ENCODE data around the gene GRIN2D.

The GRIN2D gene

DNA sequence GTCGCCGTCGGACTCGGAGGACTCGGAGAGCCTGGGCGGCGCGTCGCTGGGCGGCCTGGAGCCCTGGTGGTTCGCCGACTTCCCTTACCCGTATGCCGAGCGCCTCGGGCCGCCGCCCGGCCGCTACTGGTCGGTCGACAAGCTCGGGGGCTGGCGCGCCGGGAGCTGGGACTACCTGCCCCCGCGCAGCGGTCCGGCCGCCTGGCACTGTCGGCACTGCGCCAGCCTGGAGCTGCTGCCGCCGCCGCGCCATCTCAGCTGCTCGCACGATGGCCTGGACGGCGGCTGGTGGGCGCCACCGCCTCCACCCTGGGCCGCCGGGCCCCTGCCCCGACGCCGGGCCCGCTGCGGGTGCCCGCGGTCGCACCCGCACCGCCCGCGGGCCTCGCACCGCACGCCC is 49.8 kb downstream of the GRIN2D start:
- H3K4me1 ChIP-seq (ENCODE audit: control insufficient read depth in 1 of 2, insufficient read depth in 2 of 2, low read length in 2 of 2) = peaks cover 11 to 13% of the 10 kb centered on the region in 2 experiments
- WGBS (ENCODE audit: extremely low coverage, insufficient coverage, insufficient read length) = no CpG with 5 or more reads among the region's 60 CpGs
- H3K36me3 ChIP-seq (ENCODE audit: control insufficient read depth in 1 of 2, insufficient read depth in 2 of 2, low read length in 2 of 2) = peaks cover 10 to 12% of the 10 kb centered on the region in 2 experiments
- H3K14ac ChIP-seq (ENCODE audit: low read length) = no peak overlapping the region
- H4K8ac ChIP-seq (ENCODE audit: low read depth, low read length) = no peak overlapping the region
- no peak overlapping the region for H2BK12ac ChIP-seq (ENCODE audit: low read length)
- no peaks in the 10 kb centered on the region for H3K27me3 ChIP-seq (ENCODE audit: insufficient read depth, low read length)
- H3K23ac ChIP-seq (ENCODE audit: low read length) = no peak overlapping the region
- H3K4ac ChIP-seq (ENCODE audit: low read depth, low read length) = no peak overlapping the region
- no peak overlapping the region for H3K4me3 ChIP-seq (ENCODE audit: low read depth, low read length)
- H2AFZ ChIP-seq (ENCODE audit: insufficient read depth, low read length, poor library complexity) = no peak overlapping the region
- H3K18ac ChIP-seq (ENCODE audit: low read length) = no peak overlapping the region
- peaks cover 2% of the 10 kb centered on the region for H3K79me2 ChIP-seq (ENCODE audit: control insufficient read depth, insufficient read depth, low read length, poor library complexity)
- H4K12ac ChIP-seq (ENCODE audit: low read depth, low read length) = no peak overlapping the region
- peaks cover 6% of the 10 kb centered on the region for H3K79me1 ChIP-seq (ENCODE audit: low read length)
- no peak overlapping the region for H2BK5ac ChIP-seq (ENCODE audit: low read depth, low read length, poor library complexity)
- no peak for DNase-seq
- no peaks in the 10 kb centered on the region for H3K9me3 ChIP-seq (ENCODE audit: insufficient read depth, low read depth, low read length)
- no peak overlapping the region for H4K91ac ChIP-seq (ENCODE audit: low read depth, low read length)
- no peak overlapping the region for H3K9ac ChIP-seq (ENCODE audit: low read length)
- H2AK5ac ChIP-seq (ENCODE audit: low read length) = no peak overlapping the region
- no peak overlapping the region for H3K4me2 ChIP-seq (ENCODE audit: low read length)
- H3K27ac ChIP-seq (ENCODE audit: low read depth, low read length) = no peak overlapping the region
- H2BK120ac ChIP-seq (ENCODE audit: insufficient read depth, low read length, poor library complexity) = no peak overlapping the region
